HAP-1 (cell line): ENCODE data around the gene CLPTM1L.
A peak's percentile ranks its signal among the peaks of the same experiment; 100 is the strongest.
"Not testable (repeated sequence)": the region's sequence is repeated elsewhere in the genome, so short reads cannot be mapped to it uniquely, and the experiment has no call there.

ENCODE experiments used
- DNase-seq, 2 experiments: peaks; one replicate each; pipeline ENCODE4 v3.0.0-alpha.2; 2016 to 2020; ENCODE audit warnings: low spot score in 2 of 2
- H3K27me3 ChIP-seq: fragments of 250-450 bp; sonication (Bioruptor Pico); 2 replicates; pipeline ENCODE4 v1.5.1; 2020; ENCODE audit warnings: low read depth, mild to moderate bottlenecking, moderate library complexity
- H3K36me3 ChIP-seq: fragments of 250-450 bp; sonication (Bioruptor Pico); replicated peaks from 2 replicates; pipeline ENCODE4 v1.5.1; 2020; ENCODE audit warnings: mild to moderate bottlenecking
- H3K4me1 ChIP-seq: fragments of 250-450 bp; sonication (Bioruptor Pico); 2 replicates; pipeline ENCODE4 v1.5.1; 2020; ENCODE audit warnings: mild to moderate bottlenecking
- H3K4me3 ChIP-seq: fragments of 250-450 bp; sonication (Bioruptor Pico); 2 replicates; pipeline ENCODE4 v1.5.1; 2020; ENCODE audit warnings: mild to moderate bottlenecking, moderate library complexity
- H3K9me3 ChIP-seq: fragments of 250-450 bp; sonication (Bioruptor Pico); 2 replicates; pipeline ENCODE4 v1.5.1; 2020; ENCODE audit warnings: mild to moderate bottlenecking, moderate library complexity
- in situ Hi-C: fragments of 300-500 bp; cut with MboI; formaldehyde crosslinking; loops from 3 replicates; pipeline ENCODE4 v1.14.3; 2020; ENCODE audit warnings: low sequenced_read_pairs, inconsistent platforms, mixed read lengths

Gene CLPTM1L

GRCh38 chr5:1337489-1338195, 7.3 kb downstream of the CLPTM1L start:
- in situ Hi-C loops: no loop called here

GRCh38 chr5:1336749-1337488, 8.0 kb downstream of the CLPTM1L start:
- no peaks in the 10 kb centered on the region for H3K4me1 ChIP-seq
- in situ Hi-C loops: no loop called here

More at GRCh38 chr5:1337489-1338195, 7.3 kb downstream of the CLPTM1L start:
- H3K9me3 ChIP-seq: no peaks in the 10 kb centered on the region
- H3K36me3 ChIP-seq: peaks cover 79% of the 10 kb centered on the region
- H3K4me3 ChIP-seq: no peak overlapping the region
- DNase-seq: no peak
- no peaks in the 10 kb centered on the region for H3K27me3 ChIP-seq
- no peaks in the 10 kb centered on the region for H3K4me1 ChIP-seq

GRCh38 chr5:1336106-1336561, 8.8 kb downstream of the CLPTM1L start:
- Histone ChIP-seq H3K27me3 (no peaks in the 10 kb centered on the region), H3K4me3 (no peak overlapping the region), H3K9me3 (no peaks in the 10 kb centered on the region), H3K36me3 (peaks cover 78% of the 10 kb centered on the region), H3K4me1 (no peaks in the 10 kb centered on the region)
- in situ Hi-C loops: no loop called here
- DNase-seq: no peak

More at GRCh38 chr5:1336749-1337488, 8.0 kb downstream of the CLPTM1L start:
- no peak for DNase-seq
- no peaks in the 10 kb centered on the region for H3K27me3 ChIP-seq
- no peaks in the 10 kb centered on the region for H3K9me3 ChIP-seq
- H3K4me3 ChIP-seq: no peak overlapping the region
- H3K36me3 ChIP-seq: peaks cover 79% of the 10 kb centered on the region

GRCh38 chr5:1335540-1336095, 9.3 kb downstream of the CLPTM1L start:
- no peak for DNase-seq
- H3K27me3 ChIP-seq: no peaks in the 10 kb centered on the region
- in situ Hi-C loops: no loop called here
- peaks cover 76% of the 10 kb centered on the region for H3K36me3 ChIP-seq
- H3K4me1 ChIP-seq: no peaks in the 10 kb centered on the region
- no peaks in the 10 kb centered on the region for H3K9me3 ChIP-seq
- no peak overlapping the region for H3K4me3 ChIP-seq

- Histone ChIP-seq H3K4me1 (no peaks in the 10 kb centered on the region), H3K9me3 (no peaks in the 10 kb centered on the region), H3K4me3 (no peak overlapping the region), H3K36me3 (peaks cover 76% of the 10 kb centered on the region), H3K27me3 (no peaks in the 10 kb centered on the region)
- in situ Hi-C loops: no loop called here
- no peak for DNase-seq
Observed at GRCh38 chr5:1334831-1335539, 9.9 kb downstream of the CLPTM1L start.

GRCh38 chr5:1333986-1334385, 10.9 kb downstream of the CLPTM1L start:
- Histone ChIP-seq H3K4me1 (no peaks in the 10 kb centered on the region), H3K4me3 (no peak overlapping the region), H3K36me3 (peaks cover 76% of the 10 kb centered on the region), H3K27me3 (no peaks in the 10 kb centered on the region), H3K9me3 (no peaks in the 10 kb centered on the region)
- in situ Hi-C loops: no loop called here
- no peak for DNase-seq

- H3K27me3 ChIP-seq, in situ Hi-C loops, H3K4me3 ChIP-seq, H3K4me1 ChIP-seq, DNase-seq, H3K9me3 ChIP-seq: not testable (repeated sequence)
- H3K36me3 ChIP-seq: peaks cover 71% of the 10 kb centered on the region
Observed at GRCh38 chr5:1333286-1333685, 11.6 kb downstream of the CLPTM1L start.

GRCh38 chr5:1332461-1333001, 12.4 kb downstream of the CLPTM1L start:
- H3K9me3 ChIP-seq: no peaks in the 10 kb centered on the region
- peaks cover 63% of the 10 kb centered on the region for H3K36me3 ChIP-seq
- DNase-seq: peak in 1 of 2 experiments; percentile 23
- H3K4me3 ChIP-seq: no peak overlapping the region
- H3K27me3 ChIP-seq: no peaks in the 10 kb centered on the region
- no peaks in the 10 kb centered on the region for H3K4me1 ChIP-seq
- in situ Hi-C loops: no loop called here

- no peaks in the 10 kb centered on the region for H3K4me1 ChIP-seq
- in situ Hi-C loops: no loop called here
- H3K36me3 ChIP-seq: peaks cover 57% of the 10 kb centered on the region
- no peak overlapping the region for H3K4me3 ChIP-seq
- DNase-seq: no peak
- H3K27me3 ChIP-seq: no peaks in the 10 kb centered on the region
- H3K9me3 ChIP-seq: no peaks in the 10 kb centered on the region
Observed at GRCh38 chr5:1331861-1332405, 13.0 kb downstream of the CLPTM1L start.

- Histone ChIP-seq H3K9me3 (no peaks in the 10 kb centered on the region), H3K4me1 (no peaks in the 10 kb centered on the region), H3K27me3 (no peaks in the 10 kb centered on the region), H3K4me3 (no peak overlapping the region), H3K36me3 (peaks cover 49% of the 10 kb centered on the region)
- no peak for DNase-seq
- in situ Hi-C loops: no loop called here
Observed at GRCh38 chr5:1330847-1331831, 13.8 kb downstream of the CLPTM1L start.

GRCh38 chr5:1330146-1330846, 14.6 kb downstream of the CLPTM1L start:
- Histone ChIP-seq H3K36me3 (peaks cover 44% of the 10 kb centered on the region), H3K4me3 (no peak overlapping the region), H3K4me1 (no peaks in the 10 kb centered on the region), H3K27me3 (no peaks in the 10 kb centered on the region), H3K9me3 (no peaks in the 10 kb centered on the region)
- in situ Hi-C loops: no loop called here
- DNase-seq: no peak

GRCh38 chr5:1329111-1329579, 15.8 kb downstream of the CLPTM1L start:
- no peak for DNase-seq
- in situ Hi-C loops: no loop called here
- no peak overlapping the region for H3K4me3 ChIP-seq
- no peaks in the 10 kb centered on the region for H3K27me3 ChIP-seq
- no peaks in the 10 kb centered on the region for H3K4me1 ChIP-seq
- H3K9me3 ChIP-seq: no peaks in the 10 kb centered on the region
- peaks cover 44% of the 10 kb centered on the region for H3K36me3 ChIP-seq
